ENCODE results near the gene CEP70. TPM values are rescaled to one million over a fixed set of nuclear protein-coding genes. Genes with fewer than 3 reads are reported as not detected.

Gene CEP70
- total and polyA plus RNA-seq, 2 donors (not counting 1 experiment from before 2014, with no cell fraction given) = 1.00 to 9.6 TPM

- CTCF ChIA-PET = interaction anchor here (0.5 to 3.2 kb wide), 2 partner anchors 270 to 438 kb away, joined by 4 to 19 read pairs; no protein-coding TSS in a partner anchor
- H2AFZ ChIP-seq (ENCODE audit: insufficient read depth, low read depth, low read length, poor library complexity, severe bottlenecking) = no peak overlapping the region
- TF ChIP-seq EZH2 (IDR thresholded peaks at IDR 0.05; ENCODE audit: borderline replicate concordance, insufficient read depth, low read depth, low read length, poor library complexity, severe bottlenecking) (no peak), CTCF (IDR thresholded peaks at IDR 0.05) (no peak)
- no peak overlapping the region for H3K4me2 ChIP-seq (replicated peaks; ENCODE audit: low read depth, low read length, poor library complexity, severe bottlenecking)
- no peaks in the 10 kb centered on the region for H3K9me3 ChIP-seq (ENCODE audit: control extremely low read depth in 1 of 3, control insufficient read depth in 2 of 3, insufficient read depth in 1 of 3, low read length in 2 of 3)
- Mint-ChIP-seq H3K4me3 (no peak overlapping the region), H3K9me3 (ENCODE audit: insufficient read depth) (no peaks in the 10 kb centered on the region), H3K27ac (no peak overlapping the region), H3K27me3 (peaks cover 29% of the 10 kb centered on the region), H3K4me1 (no peaks in the 10 kb centered on the region)
- intact Hi-C loops (cut with micrococcal nuclease) = loop anchor here (2.0 kb wide), 1 partner anchor 445 kb away; no protein-coding TSS in a partner anchor
- no peak overlapping the region for H3K4me3 ChIP-seq (ENCODE audit: control extremely low read depth in 1 of 5, extremely low read depth in 1 of 5, insufficient read depth in 1 of 5, low read depth in 2 of 5, low read length in 4 of 5)
- H4K20me1 ChIP-seq (ENCODE audit: control insufficient read depth, insufficient read depth, low read length, poor library complexity, severe bottlenecking) = no peaks in the 10 kb centered on the region
- H3K27ac ChIP-seq (ENCODE audit: low read length in 2 of 2) = no peak overlapping the region
- peaks cover 0 to 4% (median 0%) of the 10 kb centered on the region in 4 experiments for H3K27me3 ChIP-seq (replicated peaks in 1 of 4; ENCODE audit: control extremely low read depth in 1 of 4, control insufficient read depth in 3 of 4, insufficient read depth in 4 of 4, low read length in 3 of 4)
- H3K9ac ChIP-seq (ENCODE audit: low read length) = no peak overlapping the region
- DNase-seq (no peak), ATAC-seq (ENCODE audit: low read depth) (no peak)
- no peaks in the 10 kb centered on the region for H3K36me3 ChIP-seq (replicated peaks in 1 of 2; ENCODE audit: control extremely low read depth in 1 of 2, control insufficient read depth in 1 of 2, extremely low read depth in 1 of 2, insufficient read depth in 2 of 2, low read length in 1 of 2)
- WGBS (ENCODE audit: insufficient coverage) = 91% methylated on average over 1 of the region's 3 CpGs
- H3K79me2 ChIP-seq (ENCODE audit: control insufficient read depth, insufficient read depth, low read length) = no peaks in the 10 kb centered on the region
- H3K4me1 ChIP-seq (ENCODE audit: control insufficient read depth in 2 of 2, insufficient read depth in 2 of 2, low read length in 2 of 2) = no peaks in the 10 kb centered on the region
- POLR2A ChIA-PET = no interaction called here
Observed at GRCh38 chr3:138477801-138478200, 116.3 kb downstream of the CEP70 start.

GRCh38 chr3:138477120-138477519 is 116.9 kb downstream of the CEP70 start:
- ChIA-PET CTCF (no interaction called here), POLR2A (no interaction called here)
- Histone ChIP-seq H4K20me1 (ENCODE audit: control insufficient read depth, insufficient read depth, low read length, poor library complexity, severe bottlenecking) (no peaks in the 10 kb centered on the region), H3K9me3 (ENCODE audit: control extremely low read depth in 1 of 3, control insufficient read depth in 2 of 3, insufficient read depth in 1 of 3, low read length in 2 of 3) (no peaks in the 10 kb centered on the region), H3K4me2 (replicated peaks; ENCODE audit: low read depth, low read length, poor library complexity, severe bottlenecking) (no peak overlapping the region), H3K79me2 (ENCODE audit: control insufficient read depth, insufficient read depth, low read length) (no peaks in the 10 kb centered on the region), H3K4me1 (ENCODE audit: control insufficient read depth in 2 of 2, insufficient read depth in 2 of 2, low read length in 2 of 2) (no peaks in the 10 kb centered on the region), H2AFZ (ENCODE audit: insufficient read depth, low read depth, low read length, poor library complexity, severe bottlenecking) (no peak overlapping the region), H3K4me3 (ENCODE audit: control extremely low read depth in 1 of 5, extremely low read depth in 1 of 5, insufficient read depth in 1 of 5, low read depth in 2 of 5, low read length in 4 of 5) (no peak overlapping the region), H3K27ac (ENCODE audit: low read length in 2 of 2) (no peak overlapping the region), H3K36me3 (replicated peaks in 1 of 2; ENCODE audit: control extremely low read depth in 1 of 2, control insufficient read depth in 1 of 2, extremely low read depth in 1 of 2, insufficient read depth in 2 of 2, low read length in 1 of 2) (no peaks in the 10 kb centered on the region), H3K27me3 (replicated peaks in 1 of 4; ENCODE audit: control extremely low read depth in 1 of 4, control insufficient read depth in 3 of 4, insufficient read depth in 4 of 4, low read length in 3 of 4) (peaks cover 0 to 4% (median 0%) of the 10 kb centered on the region in 4 experiments), H3K9ac (ENCODE audit: low read length) (no peak overlapping the region)
- Mint-ChIP-seq H3K9me3 (ENCODE audit: insufficient read depth) (no peaks in the 10 kb centered on the region), H3K4me3 (no peak overlapping the region), H3K27ac (no peak overlapping the region), H3K4me1 (no peaks in the 10 kb centered on the region), H3K27me3 (peaks cover 29% of the 10 kb centered on the region)
- ATAC-seq (ENCODE audit: low read depth) = no peak
- intact Hi-C loops (cut with micrococcal nuclease) = no loop called here
- TF ChIP-seq CTCF (IDR thresholded peaks at IDR 0.05) (no peak), EZH2 (IDR thresholded peaks at IDR 0.05; ENCODE audit: borderline replicate concordance, insufficient read depth, low read depth, low read length, poor library complexity, severe bottlenecking) (no peak)
- no peak for DNase-seq

Data from B cell (primary cell).